IMR-90 (cell line): ENCODE results near the gene CADM1. TPM values are rescaled to one million over a fixed set of nuclear protein-coding genes. Genes with fewer than 3 reads are reported as not detected.

Source experiments
- ATAC-seq: fragments of 200-7000 bp; cut with Tn5 transposase; 2 replicates; pipeline ENCODE4 v1.9.1; 2020; ENCODE audit warnings: low read depth, mild to moderate bottlenecking, moderate library complexity
- BruUV-seq: library from RNA; stranded (reverse); fragments of 400-500 nt; replicated peaks from 2 replicates; lab custom pipeline; 2021; lab: Mats Ljungman, UMichigan
- CTCF ChIA-PET: fragments of 300-600 bp; formaldehyde crosslinking; extraction: SDS; loops from one replicate; lab custom pipeline; 2021; ENCODE audit warnings: antibody characterized with exemption; lab: Yijun Ruan, JAX
- POLR2A ChIA-PET: fragments of 300-600 bp; sonication (Branson Sonifier 250); formaldehyde crosslinking; loops from one replicate; lab custom pipeline; 2022; ENCODE audit warnings: antibody characterized with exemption; ENCODE audit not compliant: unreplicated experiment; lab: Charles Lee
- DNase-seq: peaks from one replicate; pipeline ENCODE4 v3.0.0; 2013
- H2AFZ ChIP-seq: replicated peaks from 2 replicates; pipeline ENCODE3; 2013; ENCODE audit warnings: low read length, mild to moderate bottlenecking; ENCODE audit not compliant: poor library complexity
- H2AK5ac ChIP-seq: 2 replicates; pipeline ENCODE4 v1.6.1; 2013; ENCODE audit warnings: low read depth, low read length, inconsistent platforms
- H2AK9ac ChIP-seq: replicated peaks from 2 replicates; pipeline ENCODE3; 2013; ENCODE audit warnings: mild to moderate bottlenecking, low read depth, low read length, moderate library complexity; ENCODE audit not compliant: poor library complexity
- H2BK120ac ChIP-seq: 2 replicates; pipeline ENCODE4 v1.6.1; 2013; ENCODE audit warnings: low read depth, low read length, inconsistent platforms
- H2BK15ac ChIP-seq: 3 replicates; pipeline ENCODE4 v1.6.1; 2013; ENCODE audit warnings: low read depth, low read length, inconsistent platforms
- H2BK20ac ChIP-seq: 2 replicates; pipeline ENCODE4 v1.6.1; 2013; ENCODE audit warnings: low read depth, mild to moderate bottlenecking, inconsistent platforms, low read length, moderate library complexity
- H2BK5ac ChIP-seq: 2 replicates; pipeline ENCODE4 v1.6.1; 2013; ENCODE audit warnings: mild to moderate bottlenecking, low read depth, low read length, inconsistent platforms; ENCODE audit not compliant: poor library complexity, severe bottlenecking
- H3K14ac ChIP-seq: replicated peaks from 2 replicates; pipeline ENCODE4 v1.6.1; 2013; ENCODE audit warnings: low read depth, low read length, inconsistent platforms
- H3K18ac ChIP-seq: 2 replicates; pipeline ENCODE4 v1.6.1; 2013; ENCODE audit warnings: low read depth, low read length, control low read depth
- H3K23ac ChIP-seq: 2 replicates; pipeline ENCODE4 v1.6.1; 2013; ENCODE audit warnings: low read depth, low read length, inconsistent platforms
- H3K27ac ChIP-seq: 2 replicates; pipeline ENCODE4 v1.5.1; 2013; ENCODE audit warnings: mild to moderate bottlenecking, control low read depth, low read length; ENCODE audit not compliant: insufficient read depth
- H3K27me3 ChIP-seq: 2 replicates; pipeline ENCODE4 v1.6.1; 2013; ENCODE audit warnings: low read length; ENCODE audit not compliant: control insufficient read depth, insufficient read depth
- H3K36me3 ChIP-seq: 2 replicates; pipeline ENCODE4 v1.6.1; 2013; ENCODE audit warnings: low read length, mixed read lengths; ENCODE audit not compliant: control insufficient read depth, insufficient read depth
- H3K4ac ChIP-seq: 2 replicates; pipeline ENCODE4 v1.6.1; 2013; ENCODE audit warnings: low read depth, low read length, inconsistent platforms
- H3K4me1 ChIP-seq: 2 replicates; pipeline ENCODE4 v1.6.1; 2013; ENCODE audit warnings: low read length, mixed read lengths; ENCODE audit not compliant: control insufficient read depth, insufficient read depth
- H3K4me2 ChIP-seq: 2 replicates; pipeline ENCODE4 v1.6.1; 2013; ENCODE audit warnings: low read depth, mild to moderate bottlenecking, control low read depth, low read length, moderate library complexity
- H3K4me3 ChIP-seq: 2 replicates; pipeline ENCODE4 v1.5.1; 2013; ENCODE audit warnings: low read depth, mild to moderate bottlenecking, control low read depth, low read length, moderate library complexity; ENCODE audit not compliant: insufficient read depth
- H3K56ac ChIP-seq: 2 replicates; pipeline ENCODE4 v1.6.1; 2013; ENCODE audit warnings: low read length, inconsistent platforms; ENCODE audit not compliant: insufficient read depth; ENCODE audit errors: extremely low read depth
- H3K79me1 ChIP-seq, 2 experiments: 2 replicates each; pipeline ENCODE4 v1.6.1; 2013; ENCODE audit warnings: low read length in 2 of 2, inconsistent platforms in 1 of 2, low read depth in 1 of 2
- H3K9ac ChIP-seq: 2 replicates; pipeline ENCODE4 v1.6.1; 2013; ENCODE audit warnings: low read depth, low read length, control low read depth
- H3K9me1 ChIP-seq: 2 replicates; pipeline ENCODE4 v1.6.1; 2013; ENCODE audit warnings: low read length, inconsistent platforms; ENCODE audit not compliant: insufficient read depth
- H3K9me3 ChIP-seq: 2 replicates; pipeline ENCODE4 v1.6.1; 2013; ENCODE audit warnings: low read length; ENCODE audit not compliant: control insufficient read depth, insufficient read depth
- H4K20me1 ChIP-seq: 2 replicates; pipeline ENCODE4 v1.6.1; 2013; ENCODE audit warnings: low read length, inconsistent platforms; ENCODE audit not compliant: insufficient read depth
- H4K5ac ChIP-seq: 2 replicates; pipeline ENCODE4 v1.6.1; 2013; ENCODE audit warnings: mild to moderate bottlenecking, low read depth, low read length, control low read depth
- H4K8ac ChIP-seq, 2 experiments: 2 replicates each; pipeline ENCODE4 v1.6.1; 2013; ENCODE audit warnings: low read depth in 2 of 2, low read length in 2 of 2, control low read depth in 1 of 2, inconsistent platforms in 1 of 2
- H4K91ac ChIP-seq: 2 replicates; pipeline ENCODE4 v1.6.1; 2013; ENCODE audit warnings: low read depth, low read length, inconsistent platforms; ENCODE audit not compliant: insufficient read depth
- CTCF ChIP-seq: conservative IDR thresholded peaks from 2 replicates; pipeline ENCODE4 v1.5.1; 2012; ENCODE audit warnings: mild to moderate bottlenecking, low read depth, low read length, improper control_type of control experiment
- POLR2A ChIP-seq: IDR thresholded peaks from 2 replicates; pipeline ENCODE4 v1.6.1; 2012; ENCODE audit warnings: mild to moderate bottlenecking, low read depth, low read length
- RCOR1 ChIP-seq: IDR thresholded peaks from 2 replicates; pipeline ENCODE4 v1.6.1; 2012; ENCODE audit warnings: mild to moderate bottlenecking, low read length, improper control_type of control experiment; ENCODE audit not compliant: insufficient replicate concordance
- RFX5 ChIP-seq: IDR thresholded peaks from 2 replicates; pipeline ENCODE4 v1.8.0; 2012; ENCODE audit warnings: low read depth, mild to moderate bottlenecking, low read length, moderate library complexity
- WGBS, 2 experiments: methylation state at CpG; one replicate each; pipeline versions ENCODE4 v1.1.5 to v1.1.7; 2013; ENCODE audit warnings: missing lambda C conversion rate in 2 of 2; ENCODE audit not compliant: insufficient read length in 1 of 2; ENCODE audit errors: extremely low coverage in 2 of 2; 5-methylcytosine and 5-hydroxymethylcytosine counted together
- dilution Hi-C: fragments of 300-500 bp; cut with HindIII; formaldehyde crosslinking; loops from one replicate; pipeline ENCODE4 v1.14.3; 2018; ENCODE audit warnings: low sequenced_read_pairs; ENCODE audit not compliant: unreplicated experiment
- in situ Hi-C: fragments of 300-500 bp; cut with MboI; formaldehyde crosslinking; loops from 3 replicates; pipeline ENCODE4 v1.14.3; 2019; ENCODE audit warnings: low sequenced_read_pairs, inconsistent platforms, mixed read lengths
- intact Hi-C: fragments of 100-400 bp; cut with micrococcal nuclease; formaldehyde crosslinking; loops from 2 replicates; pipeline ENCODE4 v1.10.0; 2022
- polyA plus RNA-seq, 3 experiments: library from polyadenylated mRNA; depleted of rRNA; stranded (reverse); fragments of >200 nt; gene quantifications; 2 replicates each; pipeline ENCODE4 v1.2.3, GENCODE V29; 2012; ENCODE audit warnings: low replicate concordance in 1 of 3
- total RNA-seq: library from RNA; depleted of rRNA; stranded (reverse); fragments of >200 nt; gene quantifications from 2 replicates; pipeline ENCODE4 v1.2.3, GENCODE V29; 2012

CADM1 gene
- total and polyA plus RNA-seq, 2 of the 4 experiments (the other 2 are of a cell fraction) = 28.8 to 77.1 TPM

GRCh38 chr11:115447273-115447864 lies 56.8 kb downstream of the CADM1 start:
- no peak overlapping the region for H2BK15ac ChIP-seq
- no peak overlapping the region for H2AK9ac ChIP-seq
- H3K56ac ChIP-seq = no peak overlapping the region
- POLR2A ChIA-PET = no interaction called here
- no peak overlapping the region for H2BK5ac ChIP-seq
- ATAC-seq (no peak), DNase-seq (no peak)
- H3K14ac ChIP-seq = no peak overlapping the region
- no peak overlapping the region for H4K5ac ChIP-seq
- no peak overlapping the region for H2BK20ac ChIP-seq
- no peak overlapping the region for H3K4me3 ChIP-seq
- no peak for TF ChIP-seq RCOR1
- TF ChIP-seq POLR2A = no peak
- TF ChIP-seq CTCF = no peak
- no peak for TF ChIP-seq RFX5
- H4K20me1 ChIP-seq = no peaks in the 10 kb centered on the region
- BruUV-seq = no TSS peak
- no peak overlapping the region for H4K8ac ChIP-seq
- H2BK120ac ChIP-seq = no peak overlapping the region
- H3K4me1 ChIP-seq = no peaks in the 10 kb centered on the region
- no peak overlapping the region for H3K23ac ChIP-seq
- H3K9ac ChIP-seq = no peak overlapping the region
- no peak overlapping the region for H4K91ac ChIP-seq
- no peaks in the 10 kb centered on the region for H3K27me3 ChIP-seq
- H3K36me3 ChIP-seq = 0 out of 2 replicates have a peak, but pooled peaks cover 1% of the 10 kb centered on the region
- H3K79me1 ChIP-seq = peaks cover 0 to 7% of the 10 kb centered on the region in 2 experiments; a peak in 2 of 4 replicates
- dilution Hi-C loops = no loop called here
- H3K18ac ChIP-seq = no peak overlapping the region
- in situ Hi-C loops = no loop called here
- H3K9me1 ChIP-seq = no peaks in the 10 kb centered on the region
- intact Hi-C loops = no loop called here
- H2AFZ ChIP-seq = no peak overlapping the region
- no peak overlapping the region for H3K4me2 ChIP-seq
- CTCF ChIA-PET = interaction anchor here (1.4 to 2.2 kb wide), 2 partner anchors 11 kb away, joined by 5 to 6 read pairs; no protein-coding TSS in a partner anchor
- 100% methylated on average over 1 of the region's 2 CpGs; no CpG with 5 or more reads in 1 of the 2 experiments for WGBS, 2 experiments
- no peak overlapping the region for H3K4ac ChIP-seq
- peaks cover 9% of the 10 kb centered on the region for H3K9me3 ChIP-seq
- H2AK5ac ChIP-seq = no peak overlapping the region
- no peak overlapping the region for H3K27ac ChIP-seq
